Trophoblast cell (in vitro differentiated cells and primary cell): ENCODE results near the gene SRSF9.
"Not testable (repeated sequence)": the region's sequence is repeated elsewhere in the genome, so short reads cannot be mapped to it uniquely, and the experiment has no call there.

Source experiments
- DNase-seq, 2 donors: peaks; one replicate each; pipeline ENCODE4 v3.0.0-alpha.2; 2016
- H2AFZ ChIP-seq: 2 replicates; pipeline ENCODE4 v1.6.1; 2013; ENCODE audit warnings: low read length, moderate library complexity, mild to moderate bottlenecking; ENCODE audit not compliant: insufficient read depth, poor library complexity
- H2AK5ac ChIP-seq: 2 replicates; pipeline ENCODE4 v1.6.1; 2013; ENCODE audit warnings: mild to moderate bottlenecking, low read length
- H2BK120ac ChIP-seq: 2 replicates; pipeline ENCODE4 v1.6.1; 2013; ENCODE audit warnings: low read length, mild to moderate bottlenecking, moderate library complexity; ENCODE audit not compliant: insufficient read depth, poor library complexity
- H2BK12ac ChIP-seq: 2 replicates; pipeline ENCODE4 v1.6.1; 2013; ENCODE audit warnings: mild to moderate bottlenecking, low read length, moderate library complexity
- H2BK5ac ChIP-seq: 2 replicates; pipeline ENCODE4 v1.6.1; 2013; ENCODE audit warnings: low read length, low read depth, moderate library complexity, mild to moderate bottlenecking; ENCODE audit not compliant: poor library complexity
- H3K14ac ChIP-seq: 2 replicates; pipeline ENCODE4 v1.6.1; 2013; ENCODE audit warnings: mild to moderate bottlenecking, low read length
- H3K18ac ChIP-seq: 2 replicates; pipeline ENCODE4 v1.6.1; 2013; ENCODE audit warnings: mild to moderate bottlenecking, low read length
- H3K23ac ChIP-seq: 2 replicates; pipeline ENCODE4 v1.6.1; 2013; ENCODE audit warnings: low read length
- H3K27ac ChIP-seq: 2 replicates; pipeline ENCODE4 v1.5.1; 2013; ENCODE audit warnings: low read depth, mild to moderate bottlenecking, inconsistent platforms, low read length, moderate library complexity
- H3K27me3 ChIP-seq: 2 replicates; pipeline ENCODE4 v1.6.1; 2013; ENCODE audit warnings: inconsistent platforms, mild to moderate bottlenecking, low read length, moderate library complexity; ENCODE audit not compliant: insufficient read depth
- H3K36me3 ChIP-seq, 2 experiments: 1 replicate in 1 of 2; 2 replicates in 1 of 2; pipeline ENCODE4 v1.6.1; 2013; ENCODE audit warnings: low read length in 2 of 2, mild to moderate bottlenecking in 2 of 2, moderate library complexity in 1 of 2; ENCODE audit not compliant: insufficient read depth in 2 of 2, control insufficient read depth in 1 of 2
- H3K4ac ChIP-seq: 2 replicates; pipeline ENCODE4 v1.6.1; 2013; ENCODE audit warnings: low read depth, mild to moderate bottlenecking, low read length, moderate library complexity
- H3K4me1 ChIP-seq, 2 experiments: 1 replicate in 1 of 2; 2 replicates in 1 of 2; pipeline ENCODE4 v1.6.1; 2013; ENCODE audit warnings: low read length in 2 of 2, mild to moderate bottlenecking in 2 of 2, moderate library complexity in 1 of 2; ENCODE audit not compliant: insufficient read depth in 2 of 2, control insufficient read depth in 1 of 2
- H3K4me2 ChIP-seq: 2 replicates; pipeline ENCODE4 v1.6.1; 2013; ENCODE audit warnings: inconsistent platforms, mild to moderate bottlenecking, low read length, moderate library complexity
- H3K4me3 ChIP-seq: 2 replicates; pipeline ENCODE4 v1.5.1; 2013; ENCODE audit warnings: mild to moderate bottlenecking, low read depth, low read length, inconsistent platforms
- H3K79me1 ChIP-seq: one replicate; pipeline ENCODE4 v1.6.1; 2013; ENCODE audit warnings: low read length
- H3K79me2 ChIP-seq: 2 replicates; pipeline ENCODE4 v1.6.1; 2013; ENCODE audit warnings: low read length, mild to moderate bottlenecking; ENCODE audit not compliant: control insufficient read depth, insufficient read depth, poor library complexity
- H3K9ac ChIP-seq: 2 replicates; pipeline ENCODE4 v1.6.1; 2013; ENCODE audit warnings: mild to moderate bottlenecking, low read length
- H3K9me3 ChIP-seq: 2 replicates; pipeline ENCODE4 v1.6.1; 2013; ENCODE audit warnings: low read depth, mild to moderate bottlenecking, control low read depth, inconsistent platforms, low read length; ENCODE audit not compliant: insufficient read depth
- H4K12ac ChIP-seq: 2 replicates; pipeline ENCODE4 v1.6.1; 2013; ENCODE audit warnings: low read depth, mild to moderate bottlenecking, low read length, moderate library complexity
- H4K8ac ChIP-seq: 2 replicates; pipeline ENCODE4 v1.6.1; 2013; ENCODE audit warnings: low read depth, mild to moderate bottlenecking, low read length, moderate library complexity
- H4K91ac ChIP-seq: one replicate; pipeline ENCODE4 v1.6.1; 2013; ENCODE audit warnings: low read depth, mild to moderate bottlenecking, low read length, moderate library complexity
- WGBS: extraction: QIAGEN DNeasy Blood & Tissue Kit; methylation state at CpG from one replicate; pipeline ENCODE4 v1.1.7; 2013; ENCODE audit warnings: missing lambda C conversion rate; ENCODE audit not compliant: insufficient read length, insufficient coverage; ENCODE audit errors: extremely low coverage; 5-methylcytosine and 5-hydroxymethylcytosine counted together

SRSF9 gene

DNA sequence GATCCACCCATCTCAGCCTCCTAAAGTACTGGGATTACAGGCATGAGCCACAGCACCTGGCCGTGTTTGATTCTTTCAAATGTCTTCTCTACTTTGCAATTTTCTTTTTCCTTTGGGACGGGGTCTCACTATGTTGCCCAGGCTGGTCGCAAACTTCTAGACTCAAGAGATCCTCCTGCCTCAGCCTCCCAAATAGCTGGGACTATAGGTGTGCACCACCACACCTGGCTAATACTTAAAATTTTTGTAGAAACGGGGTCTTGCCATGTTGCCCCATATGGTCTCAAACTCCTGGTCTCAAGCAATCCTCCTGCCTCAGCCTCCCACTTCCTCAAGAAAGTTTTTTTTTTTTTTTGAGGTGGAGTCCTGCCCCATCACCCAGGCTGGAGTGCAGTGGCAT, 21.6 kb downstream of the SRSF9 start:
- Histone ChIP-seq H2BK12ac (no peak overlapping the region), H3K79me1 (peaks cover 7% of the 10 kb centered on the region), H3K23ac (no peak overlapping the region), H3K36me3 (peaks cover 7 to 33% of the 10 kb centered on the region in 2 experiments), H3K27ac (no peak overlapping the region), H4K12ac (no peak overlapping the region), H3K9ac (no peak overlapping the region), H2AK5ac (no peak overlapping the region), H3K4me1 (peaks cover 4 to 6% of the 10 kb centered on the region in 2 experiments), H3K14ac (no peak overlapping the region), H3K18ac (no peak overlapping the region), H3K4me2 (no peak overlapping the region), H2AFZ (no peak overlapping the region), H3K79me2 (peaks cover 12% of the 10 kb centered on the region), H2BK120ac (no peak overlapping the region), H4K91ac (no peak overlapping the region), H2BK5ac (no peak overlapping the region), H4K8ac (no peak overlapping the region), H3K4me3 (no peak overlapping the region), H3K27me3 (no peaks in the 10 kb centered on the region), H3K9me3 (no peaks in the 10 kb centered on the region), H3K4ac (peak overlapping the region; percentile 83)
- DNase-seq: no peak
- WGBS: no CpG with 5 or more reads among the region's 4 CpGs

DNA sequence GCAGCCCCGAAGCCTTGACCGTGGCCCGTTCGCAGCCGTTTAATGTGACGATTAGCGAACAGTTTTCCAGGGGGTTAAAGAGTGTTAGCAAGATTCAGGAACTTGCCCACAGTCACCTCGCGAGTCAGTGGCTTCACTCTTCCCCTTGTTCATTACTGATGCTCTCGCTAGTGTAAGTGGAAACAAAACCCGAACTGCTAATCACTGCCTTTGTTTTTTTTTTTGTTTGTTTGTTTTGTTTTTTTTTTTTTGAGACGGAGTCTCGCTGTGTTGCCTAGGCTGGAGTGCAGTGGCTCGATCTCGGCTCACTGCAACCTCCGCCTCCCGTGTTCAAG, 22.7 kb downstream of the SRSF9 start:
- H3K4me2 ChIP-seq: peak overlapping the region; percentile 81
- peak overlapping the region; percentile 80 for H3K9ac ChIP-seq
- not testable (repeated sequence) for H2BK12ac ChIP-seq, H3K9me3 ChIP-seq, DNase-seq, H2BK120ac ChIP-seq, H2AK5ac ChIP-seq, H3K4me1 ChIP-seq, H3K23ac ChIP-seq, H3K27me3 ChIP-seq, H3K79me1 ChIP-seq
- H4K12ac ChIP-seq: peak overlapping the region; percentile 85
- H3K18ac ChIP-seq: peak overlapping the region; percentile 62
- peak overlapping the region; percentile 83 for H3K4me3 ChIP-seq
- H4K8ac ChIP-seq: peak overlapping the region; percentile 93
- peak overlapping the region; percentile 60 for H4K91ac ChIP-seq
- H3K14ac ChIP-seq: peak overlapping the region; percentile 81
- WGBS: no CpG with 5 or more reads among the region's 17 CpGs
- peaks cover 12% of the 10 kb centered on the region for H3K79me2 ChIP-seq
- H2BK5ac ChIP-seq: peak overlapping the region; percentile 42
- peak overlapping the region; percentile 81 for H3K4ac ChIP-seq
- peak overlapping the region; percentile 20 for H3K27ac ChIP-seq
- peak overlapping the region; percentile 17 for H2AFZ ChIP-seq
- peaks cover 5 to 27% of the 10 kb centered on the region in 2 experiments for H3K36me3 ChIP-seq

DNA sequence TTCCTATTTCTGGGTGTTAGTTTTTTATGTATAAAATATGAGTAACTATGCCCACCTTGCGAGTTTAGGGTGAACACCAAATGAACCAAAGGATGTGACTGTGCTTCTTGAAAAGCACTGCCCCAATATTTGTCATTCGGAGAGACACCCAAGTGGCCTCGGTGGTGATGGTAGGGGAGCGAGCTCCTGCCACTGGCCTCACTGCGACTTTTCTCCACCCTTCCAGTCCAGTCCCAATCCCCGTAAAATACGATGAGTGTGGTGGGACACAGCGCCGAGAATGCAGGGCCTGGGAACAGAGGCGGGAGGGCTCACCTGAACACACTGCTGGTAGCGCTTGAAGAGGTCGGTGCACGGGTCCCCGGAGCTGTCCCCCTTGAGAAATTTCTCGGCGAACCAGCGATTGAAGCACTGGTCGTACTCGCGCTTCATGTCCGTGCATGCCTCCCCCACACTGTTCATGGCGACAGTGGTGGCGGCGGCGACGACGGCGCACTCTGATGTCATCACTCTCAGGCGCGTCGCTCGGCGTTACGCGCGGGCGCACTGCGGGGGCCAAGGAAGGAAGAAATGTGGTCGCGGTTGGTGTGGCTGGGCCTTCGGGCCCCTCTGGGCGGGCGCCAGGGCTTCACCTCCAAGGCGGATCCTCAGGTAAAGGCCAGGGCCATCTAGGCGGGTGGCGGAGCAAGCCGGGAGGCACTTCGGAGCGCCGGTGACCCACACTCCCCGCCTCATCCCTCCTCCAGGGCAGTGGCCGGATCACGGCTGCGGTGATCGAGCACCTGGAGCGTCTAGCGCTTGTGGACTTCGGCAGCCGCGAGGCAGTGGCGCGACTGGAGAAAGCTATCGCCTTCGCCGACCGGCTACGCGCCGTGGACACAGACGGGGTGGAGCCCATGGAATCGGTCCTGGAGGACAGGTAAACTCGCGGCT, 23.4 kb downstream of the SRSF9 start, which contains the start of the genes GATC and TRIAP1:
Gene GATC (plus strand): TSS at position 534 of the 933 bp plus-strand sequence. CDS start 37 bp downstream, at position 571.
Gene TRIAP1 (minus strand): TSS at position 474 of the 933 bp plus-strand sequence. CDS start 12 bp downstream, at position 462.
- peak within 1 kb of the TSS; percentile 65 for H4K91ac ChIP-seq
- peak within 1 kb of the TSS; percentile 84 for H2AFZ ChIP-seq
- peaks cover 4 to 6% of the 10 kb centered on the region in 2 experiments for H3K4me1 ChIP-seq
- DNase-seq: peak; percentile 67 to 90
- peak within 1 kb of the TSS; percentile 60 for H2BK120ac ChIP-seq
- peak within 1 kb of the TSS; percentile 81 for H3K4me2 ChIP-seq
- H4K12ac ChIP-seq: peak within 1 kb of the TSS; percentile 85
- no peak within 1 kb of the TSS for H3K23ac ChIP-seq
- peak within 1 kb of the TSS; percentile 91 for H3K4ac ChIP-seq
- H2BK5ac ChIP-seq: peak within 1 kb of the TSS; percentile 92
- H2AK5ac ChIP-seq: peak within 1 kb of the TSS; percentile 28
- peaks cover 7% of the 10 kb centered on the region for H3K79me1 ChIP-seq
- peak within 1 kb of the TSS; percentile 62 for H3K18ac ChIP-seq
- peak within 1 kb of the TSS; percentile 2 for H2BK12ac ChIP-seq
- H3K9me3 ChIP-seq: no peaks in the 10 kb centered on the region
- H3K9ac ChIP-seq: peak within 1 kb of the TSS; percentile 83
- H3K27ac ChIP-seq: peak within 1 kb of the TSS; percentile 52
- H4K8ac ChIP-seq: peak within 1 kb of the TSS; percentile 93
- no CpG with 5 or more reads among the region's 73 CpGs for WGBS
- peak within 1 kb of the TSS; percentile 81 for H3K14ac ChIP-seq
- peaks cover 7 to 29% of the 10 kb centered on the region in 2 experiments for H3K36me3 ChIP-seq
- no peaks in the 10 kb centered on the region for H3K27me3 ChIP-seq
- peaks cover 12% of the 10 kb centered on the region for H3K79me2 ChIP-seq
- H3K4me3 ChIP-seq: peak within 1 kb of the TSS; percentile 83

DNA sequence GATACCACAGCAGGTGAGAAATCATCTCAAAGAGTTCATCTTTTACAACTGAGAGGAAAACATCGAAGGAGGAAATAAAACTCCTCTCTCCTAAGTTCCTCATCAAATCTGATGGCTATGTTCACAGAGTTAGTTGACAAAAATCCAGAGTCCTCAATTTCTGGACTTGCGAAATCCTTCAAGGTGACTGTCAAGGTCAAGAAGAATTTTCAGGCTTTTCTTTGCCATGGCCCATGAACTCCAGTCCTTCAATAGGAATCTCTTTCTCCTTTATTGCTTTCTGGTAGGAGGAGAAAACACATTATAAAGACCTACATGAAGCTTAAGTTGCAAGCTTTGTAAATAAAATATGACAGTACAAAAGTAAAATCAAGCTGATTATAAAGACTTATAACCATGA, 24.9 kb downstream of the SRSF9 start:
- no peak overlapping the region for H2BK120ac ChIP-seq
- no CpG with 5 or more reads among the region's 2 CpGs for WGBS
- no peak overlapping the region for H4K8ac ChIP-seq
- no peak for DNase-seq
- no peaks in the 10 kb centered on the region for H3K27me3 ChIP-seq
- H3K4ac ChIP-seq: no peak overlapping the region
- H3K9me3 ChIP-seq: no peaks in the 10 kb centered on the region
- H3K14ac ChIP-seq: no peak overlapping the region
- no peak overlapping the region for H2BK5ac ChIP-seq
- peaks cover 4 to 6% of the 10 kb centered on the region in 2 experiments for H3K4me1 ChIP-seq
- H3K27ac ChIP-seq: no peak overlapping the region
- H4K91ac ChIP-seq: no peak overlapping the region
- H3K36me3 ChIP-seq: peaks cover 11 to 36% of the 10 kb centered on the region in 2 experiments
- H4K12ac ChIP-seq: no peak overlapping the region
- H2BK12ac ChIP-seq: no peak overlapping the region
- no peak overlapping the region for H3K9ac ChIP-seq
- no peak overlapping the region for H3K18ac ChIP-seq
- no peak overlapping the region for H3K23ac ChIP-seq
- no peak overlapping the region for H3K4me2 ChIP-seq
- no peak overlapping the region for H3K4me3 ChIP-seq
- no peak overlapping the region for H2AK5ac ChIP-seq
- peaks cover 7% of the 10 kb centered on the region for H3K79me1 ChIP-seq
- H3K79me2 ChIP-seq: peaks cover 12% of the 10 kb centered on the region
- no peak overlapping the region for H2AFZ ChIP-seq
